Naive B cell (primary cell): ENCODE data around the gene TMPRSS5. TPM values are rescaled to one million over a fixed set of nuclear protein-coding genes. Genes with fewer than 3 reads are reported as not detected.
"Not testable (repeated sequence)": the region's sequence is repeated elsewhere in the genome, so short reads cannot be mapped to it uniquely, and the experiment has no call there.

ENCODE experiments used
- ATAC-seq, 2 donors: fragments of 150-1000 bp; cut with Tn5 transposase; 2 replicates each; pipeline ENCODE4 v1.10.0; 2021; ENCODE audit warnings: low read depth in 2 of 2, mild to moderate bottlenecking in 2 of 2, moderate library complexity in 2 of 2
- DNase-seq: peaks from one replicate; pipeline ENCODE4 v3.0.0; 2022
- H3K27ac Mint-ChIP-seq, 6 donors: one replicate each; pipeline ENCODE4 v1.8.0; 2020 to 2022; ENCODE audit warnings: mild to moderate bottlenecking in 6 of 6, mixed read lengths in 6 of 6, moderate library complexity in 5 of 6, inconsistent platforms in 2 of 6
- H3K27me3 Mint-ChIP-seq, 3 donors: one replicate each; pipeline ENCODE4 v1.8.0; 2021 to 2022; ENCODE audit warnings: mixed read lengths in 3 of 3, mild to moderate bottlenecking in 1 of 3
- H3K36me3 Mint-ChIP-seq, 2 donors: one replicate each; pipeline ENCODE4 v1.8.0; 2020 to 2022; ENCODE audit warnings: mixed read lengths in 2 of 2, inconsistent platforms in 1 of 2, mild to moderate bottlenecking in 1 of 2
- H3K4me1 Mint-ChIP-seq, 3 donors: one replicate each; pipeline ENCODE4 v1.8.0; 2020 to 2022; ENCODE audit warnings: mixed read lengths in 3 of 3, inconsistent platforms in 1 of 3, mild to moderate bottlenecking in 1 of 3, moderate library complexity in 1 of 3
- H3K4me3 Mint-ChIP-seq, 8 donors: one replicate each; pipeline ENCODE4 v1.8.0; 2020 to 2022; ENCODE audit warnings: mild to moderate bottlenecking in 8 of 8, mixed read lengths in 8 of 8, moderate library complexity in 8 of 8, inconsistent platforms in 2 of 8
- H3K9me3 Mint-ChIP-seq, 7 donors: one replicate each; pipeline ENCODE4 v1.8.0; 2020 to 2022; ENCODE audit warnings: mixed read lengths in 7 of 7, mild to moderate bottlenecking in 5 of 7, inconsistent platforms in 2 of 7, moderate library complexity in 1 of 7
- polyA plus RNA-seq, 6 donors: library from polyadenylated mRNA; unstranded; fragments of 300-500 nt; fragmentation: Illumina TruSeq; gene quantifications; one replicate each; pipeline ENCODE4 v1.2.3, GENCODE V29; 2021; ENCODE audit warnings: low read depth in 6 of 6

The TMPRSS5 gene
- polyA plus RNA-seq, 6 donors from 2014 or later: not detected

DNA sequence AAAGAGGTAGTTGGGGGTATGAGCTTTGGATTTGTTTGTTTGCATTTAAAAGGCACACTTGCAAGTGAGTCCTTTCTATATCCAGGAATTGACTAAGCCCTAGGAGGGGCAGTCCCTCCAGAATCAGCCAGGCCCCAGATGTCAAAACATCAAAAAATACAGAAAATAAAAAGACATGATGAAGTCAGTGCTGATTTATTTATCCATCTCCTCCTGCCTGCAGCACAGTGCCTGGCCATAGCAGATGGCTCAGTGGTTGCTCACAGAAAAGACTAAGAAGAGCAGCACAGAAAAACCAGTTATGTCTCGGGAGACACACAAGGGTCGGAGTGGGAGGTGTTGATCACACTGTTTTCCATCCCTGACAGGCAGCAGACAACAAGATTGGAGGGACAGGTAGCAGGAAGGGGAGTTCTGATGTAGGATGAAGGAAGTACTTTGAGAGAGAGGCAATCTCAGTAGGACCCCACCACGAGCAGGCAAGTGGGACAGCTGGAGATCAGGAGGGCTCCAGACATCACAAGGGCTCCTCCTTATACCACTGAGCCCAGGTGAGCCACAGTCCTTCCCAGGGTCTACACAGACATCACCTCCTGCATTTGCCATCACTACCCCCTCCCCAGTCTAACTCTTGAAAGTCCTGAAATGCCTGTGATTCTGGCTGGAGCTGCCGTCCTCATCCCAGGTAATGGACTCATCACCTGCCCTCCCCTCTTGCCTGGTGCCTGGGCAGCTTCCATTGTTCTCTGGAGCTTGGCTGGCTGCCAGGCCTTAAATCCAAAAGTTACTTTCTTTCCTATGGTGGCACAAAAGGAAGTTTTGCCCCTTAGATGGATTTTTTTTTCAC lies 32.3 kb downstream of the TMPRSS5 start:
- peaks cover 0 to 4% (median 0%) of the 10 kb centered on the region in 7 donors for H3K9me3 Mint-ChIP-seq
- no peaks in the 10 kb centered on the region for H3K4me1 Mint-ChIP-seq
- H3K36me3 Mint-ChIP-seq: no peaks in the 10 kb centered on the region
- no peak overlapping the region for H3K4me3 Mint-ChIP-seq
- H3K27ac Mint-ChIP-seq: no peak overlapping the region
- no peak for DNase-seq
- no peak for ATAC-seq
- peaks cover 0 to 25% (median 22%) of the 10 kb centered on the region in 3 donors for H3K27me3 Mint-ChIP-seq

DNA sequence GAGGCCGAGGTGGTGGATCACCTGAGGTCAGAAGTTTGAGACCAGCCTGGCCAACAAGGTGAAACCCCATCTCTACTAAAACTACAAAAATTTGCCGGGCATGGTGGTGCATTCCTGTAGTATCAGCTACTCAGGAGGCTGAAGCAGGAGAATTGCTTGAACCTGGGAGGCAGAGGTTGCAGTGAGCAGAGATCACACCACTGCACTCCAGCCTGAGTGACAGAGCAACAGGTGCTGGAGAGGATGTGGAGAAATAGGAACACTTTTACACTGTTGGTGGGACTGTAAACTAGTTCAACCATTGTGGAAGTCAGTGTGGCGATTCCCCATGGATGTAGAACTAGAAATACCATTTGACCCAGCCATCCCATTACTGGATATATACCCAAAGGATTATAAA lies 34.2 kb downstream of the TMPRSS5 start:
- not testable (repeated sequence) for H3K27ac Mint-ChIP-seq, DNase-seq, H3K36me3 Mint-ChIP-seq, H3K4me1 Mint-ChIP-seq, ATAC-seq
- H3K27me3 Mint-ChIP-seq: peaks cover 0 to 25% (median 22%) of the 10 kb centered on the region in 3 donors
- H3K9me3 Mint-ChIP-seq: peaks cover 0 to 12% (median 8%) of the 10 kb centered on the region in 7 donors
- H3K4me3 Mint-ChIP-seq: peak overlapping the region in 1 of 8 donors; percentile 30

DNA sequence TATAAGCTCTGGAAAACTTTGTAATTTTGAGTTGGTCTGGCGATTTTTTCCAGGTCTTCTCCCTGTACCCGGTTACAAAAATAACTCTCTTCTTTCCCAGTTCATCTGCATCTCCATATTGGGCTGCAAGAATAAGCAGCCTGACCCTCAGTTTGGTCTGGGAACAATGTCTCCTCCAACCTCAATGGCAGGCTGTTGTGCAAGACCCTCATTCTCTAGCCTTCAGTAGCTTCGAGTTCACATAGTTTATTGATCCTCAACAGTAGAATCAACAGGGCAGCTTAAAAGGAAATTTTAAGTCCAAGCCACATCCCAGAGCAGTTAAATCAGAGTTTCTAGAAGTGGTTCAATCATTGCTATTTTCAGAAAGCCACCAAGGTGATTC lies 35.3 kb downstream of the TMPRSS5 start:
- Mint-ChIP-seq H3K27me3 (peaks cover 0 to 27% (median 22%) of the 10 kb centered on the region in 3 donors), H3K36me3 (peaks cover 0 to 12% of the 10 kb centered on the region in 2 donors), H3K4me1 (no peaks in the 10 kb centered on the region), H3K27ac (no peak overlapping the region), H3K9me3 (peaks cover 2 to 21% (median 12%) of the 10 kb centered on the region in 7 donors), H3K4me3 (no peak overlapping the region)
- ATAC-seq (no peak), DNase-seq (no peak)

DNA sequence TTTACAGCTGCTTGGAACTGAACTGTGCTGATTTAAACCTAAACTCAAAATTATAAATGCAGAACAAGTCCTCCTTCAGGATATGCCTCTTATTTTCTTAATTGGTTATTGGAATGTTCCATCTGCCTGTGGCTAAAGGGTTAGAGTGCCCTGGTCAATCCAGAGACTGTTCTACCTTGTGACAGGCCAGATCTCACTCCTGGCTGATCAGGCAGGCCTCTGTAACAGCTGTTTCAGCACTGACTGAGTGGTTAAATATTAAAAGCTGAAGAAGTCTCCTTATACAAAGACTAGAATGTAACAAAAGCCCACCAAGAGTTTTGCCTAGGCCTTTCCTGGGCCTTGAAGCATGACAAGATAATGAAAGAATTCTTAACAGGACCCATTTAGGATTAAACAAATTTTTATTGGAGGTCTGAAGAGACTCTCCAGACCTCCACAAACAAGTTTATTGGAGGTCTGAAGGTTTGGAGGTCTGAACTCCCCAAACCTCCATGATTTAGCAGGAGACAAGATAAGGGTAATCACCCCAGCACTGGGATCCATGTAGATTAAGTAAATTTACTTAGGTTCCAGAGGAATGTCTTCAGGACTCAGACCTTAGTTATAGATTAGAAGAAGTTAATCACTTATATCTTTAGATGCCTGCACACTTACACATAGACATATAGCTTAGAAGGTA lies 35.8 kb downstream of the TMPRSS5 start:
- no peak for ATAC-seq
- no peak overlapping the region for H3K4me3 Mint-ChIP-seq

DNA sequence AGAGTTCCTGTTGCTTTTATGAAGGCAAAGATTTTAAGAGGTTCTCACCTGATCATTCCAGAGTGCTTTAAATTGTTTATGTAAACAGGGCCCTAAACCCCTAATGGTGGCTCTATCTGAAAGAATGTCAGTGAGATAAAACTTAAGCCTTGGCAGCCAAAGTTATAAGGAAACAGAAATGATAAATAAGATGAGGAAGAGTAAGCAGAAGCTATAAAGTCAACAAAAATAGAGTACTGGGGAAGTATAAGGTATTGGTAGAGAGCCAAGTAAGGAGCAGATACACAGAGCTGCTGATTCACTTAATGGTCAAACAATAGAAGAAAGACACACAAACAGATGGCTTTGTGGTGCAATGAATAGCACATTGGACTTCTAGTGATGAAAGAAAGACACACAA lies 37.9 kb downstream of the TMPRSS5 start:
- Mint-ChIP-seq H3K36me3 (peaks cover 0 to 19% of the 10 kb centered on the region in 2 donors), H3K27ac (no peak overlapping the region), H3K4me1 (no peaks in the 10 kb centered on the region), H3K4me3 (no peak overlapping the region), H3K27me3 (peaks cover 4 to 41% (median 18%) of the 10 kb centered on the region in 3 donors), H3K9me3 (peaks cover 2 to 34% (median 18%) of the 10 kb centered on the region in 7 donors)
- DNase-seq (no peak), ATAC-seq (no peak)

More for the DNA sequence above, 35.8 kb downstream of the TMPRSS5 start:
- no peaks in the 10 kb centered on the region for H3K4me1 Mint-ChIP-seq
- H3K27ac Mint-ChIP-seq: no peak overlapping the region
- H3K36me3 Mint-ChIP-seq: peaks cover 0 to 12% of the 10 kb centered on the region in 2 donors
- H3K27me3 Mint-ChIP-seq: peaks cover 3 to 30% (median 23%) of the 10 kb centered on the region in 3 donors
- DNase-seq: no peak
- peaks cover 2 to 25% (median 12%) of the 10 kb centered on the region in 7 donors for H3K9me3 Mint-ChIP-seq

DNA sequence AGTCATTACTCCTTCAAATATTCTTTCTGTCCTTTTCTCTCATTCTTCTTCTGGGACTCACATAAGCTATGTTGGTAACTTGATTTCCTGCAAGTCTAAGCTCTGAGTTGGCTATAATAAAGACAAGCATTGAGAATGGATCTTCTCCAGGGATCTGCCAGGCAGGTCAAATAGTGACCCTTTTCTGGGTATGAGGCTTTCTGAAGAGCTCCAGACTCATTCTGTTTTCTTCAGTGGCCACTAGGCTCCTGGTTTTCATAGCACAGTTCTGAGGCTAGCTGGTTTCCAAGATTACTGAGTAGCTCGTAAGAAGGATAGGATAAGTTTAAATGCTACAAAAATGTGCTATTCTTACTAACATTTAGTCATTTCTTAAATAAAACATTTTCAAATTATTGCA lies 38.3 kb downstream of the TMPRSS5 start:
- H3K4me3 Mint-ChIP-seq: no peak overlapping the region
- peaks cover 0 to 19% of the 10 kb centered on the region in 2 donors for H3K36me3 Mint-ChIP-seq
- peaks cover 0 to 34% (median 18%) of the 10 kb centered on the region in 7 donors for H3K9me3 Mint-ChIP-seq
- no peak for ATAC-seq
- H3K27me3 Mint-ChIP-seq: peaks cover 4 to 41% (median 14%) of the 10 kb centered on the region in 3 donors
- DNase-seq: no peak
- no peak overlapping the region for H3K27ac Mint-ChIP-seq
- no peaks in the 10 kb centered on the region for H3K4me1 Mint-ChIP-seq

DNA sequence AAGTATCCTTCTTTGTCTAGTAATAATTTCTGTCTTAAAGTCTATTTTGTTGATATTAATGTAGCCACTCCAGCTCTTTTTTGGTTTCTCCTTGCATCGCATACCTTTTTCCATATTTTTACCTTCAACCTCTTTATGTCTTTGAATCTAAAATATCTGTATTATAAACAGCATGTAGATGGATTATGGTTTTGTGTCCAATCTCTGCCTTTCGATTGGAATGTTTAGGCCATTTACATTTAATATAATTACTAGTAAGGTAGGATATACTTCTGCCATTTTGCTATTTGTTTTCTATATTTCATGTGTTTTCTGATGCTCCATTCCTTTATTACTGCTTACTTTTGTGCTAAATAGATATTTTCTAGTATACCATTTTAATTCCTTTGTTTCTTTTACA lies 39.5 kb downstream of the TMPRSS5 start:
- H3K27me3 Mint-ChIP-seq: peaks cover 4 to 41% (median 13%) of the 10 kb centered on the region in 3 donors
- no peaks in the 10 kb centered on the region for H3K4me1 Mint-ChIP-seq
- H3K9me3 Mint-ChIP-seq: peaks cover 0 to 34% (median 18%) of the 10 kb centered on the region in 7 donors
- H3K4me3 Mint-ChIP-seq: no peak overlapping the region
- peaks cover 0 to 19% of the 10 kb centered on the region in 2 donors for H3K36me3 Mint-ChIP-seq
- DNase-seq: no peak
- ATAC-seq: no peak
- H3K27ac Mint-ChIP-seq: no peak overlapping the region

DNA sequence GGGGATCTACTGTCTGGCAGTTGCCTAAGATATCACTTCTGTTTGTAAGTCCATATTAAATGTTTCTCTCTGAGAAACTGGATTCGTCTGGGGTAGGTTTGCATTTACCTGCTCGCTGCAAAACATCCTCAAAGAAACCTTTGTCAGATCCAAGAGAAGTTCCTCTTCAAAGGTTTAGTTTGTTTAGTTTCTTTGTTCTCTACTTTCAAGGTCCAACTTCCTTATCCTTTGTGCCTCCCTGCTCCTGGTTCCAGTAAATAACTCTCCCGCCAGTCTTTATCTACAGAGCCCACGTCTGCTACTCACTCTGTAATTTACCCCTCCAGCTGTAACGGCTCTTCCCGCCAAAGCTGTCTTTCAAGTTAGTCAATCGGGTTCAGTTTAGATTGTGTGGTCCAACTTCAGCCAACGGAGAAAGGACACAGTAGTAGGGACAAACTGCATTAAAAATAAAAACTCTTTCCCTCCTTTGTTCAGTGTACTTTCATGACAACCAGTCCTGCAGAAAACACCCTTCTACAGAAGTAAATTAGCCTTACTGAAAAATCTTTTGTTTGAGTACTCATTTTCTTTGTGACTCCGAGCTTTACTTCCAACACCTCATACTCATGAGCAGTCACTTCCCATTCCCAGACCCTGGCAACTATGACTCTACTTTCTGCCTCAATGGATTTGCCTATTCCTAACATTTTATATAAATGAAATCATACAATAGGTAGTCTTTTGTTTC lies 41.0 kb downstream of the TMPRSS5 start:
- peak overlapping the region in 1 of 6 donors; percentile 23 for H3K27ac Mint-ChIP-seq
- H3K9me3 Mint-ChIP-seq: peaks cover 0 to 34% (median 18%) of the 10 kb centered on the region in 7 donors
- peaks cover 0 to 19% of the 10 kb centered on the region in 2 donors for H3K36me3 Mint-ChIP-seq
- ATAC-seq (no peak), DNase-seq (no peak)
- H3K4me1 Mint-ChIP-seq: no peaks in the 10 kb centered on the region
- peaks cover 4 to 41% (median 13%) of the 10 kb centered on the region in 3 donors for H3K27me3 Mint-ChIP-seq
- no peak overlapping the region for H3K4me3 Mint-ChIP-seq

DNA sequence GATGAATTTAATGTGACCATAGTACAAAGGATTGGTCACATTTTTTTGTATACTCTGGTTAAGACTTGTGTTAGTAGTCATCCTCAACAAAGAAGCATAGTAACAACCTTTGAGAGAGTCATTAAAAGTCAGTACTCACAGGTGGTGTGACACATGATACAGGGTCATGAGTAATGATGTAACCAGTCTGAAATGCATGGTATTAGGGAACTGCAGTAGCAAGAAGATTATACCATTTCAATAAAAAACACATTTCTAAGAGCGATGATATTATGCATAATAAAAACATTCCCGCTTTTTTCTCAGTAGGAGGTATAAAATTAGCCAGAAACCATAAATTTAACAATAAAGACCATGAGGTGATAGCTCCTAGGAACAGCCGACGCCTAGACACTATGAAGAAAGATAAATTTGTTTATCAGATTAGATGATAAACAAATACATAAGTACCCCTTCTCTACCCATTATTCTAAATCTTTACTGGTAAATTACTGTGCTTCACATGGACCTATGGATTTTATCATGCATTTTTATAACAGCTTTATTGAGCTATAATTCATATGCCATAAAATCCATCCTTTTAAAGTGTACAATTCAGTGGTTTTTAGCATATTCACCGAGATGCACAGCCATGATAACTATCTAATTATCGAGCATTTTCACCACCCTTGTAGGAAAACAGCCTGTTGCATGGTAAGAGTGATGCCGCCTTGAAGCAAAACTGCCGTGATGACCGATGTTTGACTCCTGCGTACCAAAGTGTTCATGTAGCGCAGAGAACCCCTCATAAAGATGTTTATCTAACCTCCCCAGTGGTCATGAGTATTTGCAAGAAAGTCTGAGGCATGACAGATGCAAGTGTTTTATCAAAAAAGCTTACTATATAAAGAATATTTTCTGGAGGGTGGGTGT lies 41.8 kb downstream of the TMPRSS5 start:
- H3K36me3 Mint-ChIP-seq: peaks cover 0 to 19% of the 10 kb centered on the region in 2 donors
- no peak overlapping the region for H3K4me3 Mint-ChIP-seq
- peaks cover 0 to 34% (median 18%) of the 10 kb centered on the region in 7 donors for H3K9me3 Mint-ChIP-seq
- no peak for DNase-seq
- H3K4me1 Mint-ChIP-seq: no peaks in the 10 kb centered on the region
- ATAC-seq: no peak
- peaks cover 4 to 41% (median 13%) of the 10 kb centered on the region in 3 donors for H3K27me3 Mint-ChIP-seq
- no peak overlapping the region for H3K27ac Mint-ChIP-seq

DNA sequence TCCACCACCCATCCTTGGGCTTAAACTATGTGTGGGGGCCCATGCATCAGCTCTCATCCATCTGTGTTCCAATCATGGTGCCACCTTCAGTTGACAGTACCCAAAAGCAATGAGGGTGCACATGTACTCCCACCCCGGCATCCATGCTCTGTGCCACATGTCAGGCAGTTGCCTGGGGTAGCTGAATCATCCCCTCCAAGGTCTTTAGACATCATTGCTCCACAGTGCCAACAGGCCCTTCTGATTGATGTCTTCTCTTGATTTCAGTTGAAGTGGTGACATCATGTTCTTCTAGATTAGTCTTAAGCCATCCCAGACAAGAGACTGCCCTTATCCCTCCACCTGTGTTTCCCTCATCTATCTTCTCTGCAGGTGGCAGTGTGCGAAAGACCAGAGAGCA lies 42.5 kb downstream of the TMPRSS5 start:
- no peaks in the 10 kb centered on the region for H3K4me1 Mint-ChIP-seq
- H3K9me3 Mint-ChIP-seq: peaks cover 0 to 34% (median 18%) of the 10 kb centered on the region in 7 donors
- DNase-seq (no peak), ATAC-seq (no peak)
- H3K36me3 Mint-ChIP-seq: peaks cover 0 to 19% of the 10 kb centered on the region in 2 donors
- H3K27me3 Mint-ChIP-seq: peaks cover 4 to 35% (median 7%) of the 10 kb centered on the region in 3 donors
- H3K27ac Mint-ChIP-seq: no peak overlapping the region
- no peak overlapping the region for H3K4me3 Mint-ChIP-seq

DNA sequence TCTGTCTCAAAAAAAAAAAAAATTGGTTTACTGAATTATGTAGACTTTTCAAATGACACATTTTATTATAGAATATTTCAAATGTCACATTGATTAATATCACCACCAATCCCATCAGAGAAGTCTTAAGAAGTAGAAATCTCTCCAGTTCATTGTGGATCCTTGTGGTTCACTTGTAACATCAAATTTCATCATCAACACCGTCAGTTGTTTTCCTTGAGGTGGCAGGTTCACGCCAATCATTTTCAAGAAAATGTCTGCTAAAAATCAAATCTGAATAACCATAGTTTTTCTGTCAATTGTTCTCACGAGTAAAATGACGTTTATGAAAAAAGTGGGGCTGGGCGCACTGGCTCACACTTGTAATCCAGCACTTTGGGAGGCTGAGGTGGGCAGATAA lies 50.3 kb downstream of the TMPRSS5 start:
- Mint-ChIP-seq H3K36me3 (no peaks in the 10 kb centered on the region), H3K27ac (peak overlapping the region in 2 of 6 donors; percentile 4 to 30), H3K27me3 (peaks cover 9 to 24% (median 11%) of the 10 kb centered on the region in 3 donors), H3K4me1 (no peaks in the 10 kb centered on the region), H3K4me3 (no peak overlapping the region), H3K9me3 (peaks cover 0 to 12% (median 6%) of the 10 kb centered on the region in 7 donors)
- DNase-seq (no peak), ATAC-seq (no peak)

DNA sequence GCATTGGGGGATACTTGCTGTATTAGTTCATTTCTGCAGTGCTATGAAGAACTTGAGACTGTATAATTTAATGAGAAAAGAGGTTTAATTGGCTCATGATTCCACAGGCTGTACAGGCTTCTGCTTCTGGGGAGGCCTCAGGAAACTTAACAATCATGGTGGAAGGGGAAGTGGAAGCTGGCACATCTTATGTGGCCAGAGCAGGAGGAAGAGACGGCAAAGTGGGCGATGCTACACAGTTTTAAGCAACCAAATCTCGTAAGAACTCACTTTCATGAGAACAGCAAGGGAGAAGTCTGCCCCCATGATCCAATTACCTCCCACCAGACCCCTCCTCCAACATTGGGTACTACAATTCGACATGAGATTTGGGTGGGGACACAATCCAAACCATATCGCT lies 55.1 kb downstream of the TMPRSS5 start:
- H3K36me3 Mint-ChIP-seq: no peaks in the 10 kb centered on the region
- H3K9me3 Mint-ChIP-seq: peaks cover 3 to 15% (median 12%) of the 10 kb centered on the region in 7 donors
- H3K4me1 Mint-ChIP-seq: no peaks in the 10 kb centered on the region
- peaks cover 11 to 24% (median 15%) of the 10 kb centered on the region in 3 donors for H3K27me3 Mint-ChIP-seq
- H3K27ac Mint-ChIP-seq: no peak overlapping the region
- peak overlapping the region in 1 of 8 donors; percentile 50 for H3K4me3 Mint-ChIP-seq
- ATAC-seq (no peak), DNase-seq (no peak)
